HFFc6 (cell line): ENCODE data around the gene LMBR1L. TPM values are rescaled to one million over a fixed set of nuclear protein-coding genes. Genes with fewer than 3 reads are reported as not detected.
"Not testable (repeated sequence)": the region's sequence is repeated elsewhere in the genome, so short reads cannot be mapped to it uniquely, and the experiment has no call there.

Experiments used
- DNase-seq: peaks from one replicate; pipeline ENCODE4 v3.0.0-alpha.2; 2018
- H3K27ac Mint-ChIP-seq: 2 replicates; pipeline ENCODE4 v1.8.0; 2020; ENCODE audit warnings: mild to moderate bottlenecking, mixed read lengths
- H3K27me3 Mint-ChIP-seq: 2 replicates; pipeline ENCODE4 v1.8.0; 2021; ENCODE audit warnings: mild to moderate bottlenecking, moderate library complexity, mixed read lengths; ENCODE audit not compliant: insufficient read depth
- H3K36me3 Mint-ChIP-seq: 2 replicates; pipeline ENCODE4 v1.8.0; 2021; ENCODE audit warnings: low read depth, mixed read lengths
- H3K4me1 Mint-ChIP-seq: 2 replicates; pipeline ENCODE4 v1.8.0; 2020; ENCODE audit warnings: low read depth, mixed read lengths
- H3K4me3 Mint-ChIP-seq: 2 replicates; pipeline ENCODE4 v1.8.0; 2020; ENCODE audit warnings: mild to moderate bottlenecking, moderate library complexity, mixed read lengths
- H3K9me3 Mint-ChIP-seq: 2 replicates; pipeline ENCODE4 v1.8.0; 2020; ENCODE audit warnings: mild to moderate bottlenecking, mixed read lengths
- total RNA-seq, 6 experiments: library from RNA; stranded (reverse); fragmentation: NEBNext Ultra II Directional; extraction: Animal tissue kit (Norgen Biotek cat#: 25700); gene quantifications; 2 replicates in 1 of 6; 3 replicates in 5 of 6; pipeline ENCODE4 v1.2.3, GENCODE V29; 2021
- TF ChIP-seq, protein P1 (sequence below): fragments of 200-600 bp; sonication (generic); IDR thresholded peaks from 2 replicates; pipeline ENCODE4 v1.5.0; 2021; ENCODE audit warnings: antibody characterized with exemption, mild to moderate bottlenecking

Gene LMBR1L
- total RNA-seq, 6 experiments from 2014 or later = 23.0 to 31.0 (median 26.2) TPM

DNA sequence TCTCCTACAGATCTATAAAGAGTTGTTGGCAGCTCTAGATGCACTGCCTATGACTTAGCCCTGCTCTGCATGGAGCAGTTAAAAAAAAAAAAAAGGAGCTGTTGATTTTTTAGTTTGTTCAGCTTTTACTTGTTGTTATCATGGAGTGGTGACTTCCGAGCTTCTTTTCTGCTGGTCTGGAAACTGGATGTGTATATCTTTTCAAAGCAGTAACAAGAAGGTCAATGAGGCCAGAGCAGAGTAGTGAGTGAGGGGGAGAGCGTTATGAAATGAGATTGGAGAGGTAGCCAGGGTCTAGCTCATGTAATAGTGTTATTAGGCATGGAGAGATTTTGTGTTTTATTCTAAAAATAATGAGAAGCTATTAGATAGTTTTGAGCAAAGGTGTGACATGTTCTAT, 33.7 kb upstream of the LMBR1L start:
- Mint-ChIP-seq H3K4me1 (no peaks in the 10 kb centered on the region), H3K27me3 (no peaks in the 10 kb centered on the region), H3K36me3 (no peaks in the 10 kb centered on the region), H3K27ac (no peak overlapping the region), H3K9me3 (no peaks in the 10 kb centered on the region), H3K4me3 (no peak overlapping the region)
- TF ChIP-seq, protein P1, sequence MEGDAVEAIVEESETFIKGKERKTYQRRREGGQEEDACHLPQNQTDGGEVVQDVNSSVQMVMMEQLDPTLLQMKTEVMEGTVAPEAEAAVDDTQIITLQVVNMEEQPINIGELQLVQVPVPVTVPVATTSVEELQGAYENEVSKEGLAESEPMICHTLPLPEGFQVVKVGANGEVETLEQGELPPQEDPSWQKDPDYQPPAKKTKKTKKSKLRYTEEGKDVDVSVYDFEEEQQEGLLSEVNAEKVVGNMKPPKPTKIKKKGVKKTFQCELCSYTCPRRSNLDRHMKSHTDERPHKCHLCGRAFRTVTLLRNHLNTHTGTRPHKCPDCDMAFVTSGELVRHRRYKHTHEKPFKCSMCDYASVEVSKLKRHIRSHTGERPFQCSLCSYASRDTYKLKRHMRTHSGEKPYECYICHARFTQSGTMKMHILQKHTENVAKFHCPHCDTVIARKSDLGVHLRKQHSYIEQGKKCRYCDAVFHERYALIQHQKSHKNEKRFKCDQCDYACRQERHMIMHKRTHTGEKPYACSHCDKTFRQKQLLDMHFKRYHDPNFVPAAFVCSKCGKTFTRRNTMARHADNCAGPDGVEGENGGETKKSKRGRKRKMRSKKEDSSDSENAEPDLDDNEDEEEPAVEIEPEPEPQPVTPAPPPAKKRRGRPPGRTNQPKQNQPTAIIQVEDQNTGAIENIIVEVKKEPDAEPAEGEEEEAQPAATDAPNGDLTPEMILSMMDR = no peak
- DNase-seq = no peak

- Mint-ChIP-seq H3K4me3 (no peak overlapping the region), H3K27ac (no peak overlapping the region), H3K36me3 (no peaks in the 10 kb centered on the region), H3K4me1 (no peaks in the 10 kb centered on the region), H3K9me3 (no peaks in the 10 kb centered on the region), H3K27me3 (no peaks in the 10 kb centered on the region; the same call in 1 of the 2 replicates)
- TF ChIP-seq, protein P1 = no peak
- no peak for DNase-seq
Measured at GRCh38 chr12:49138999-49139398, 28.4 kb upstream of the LMBR1L start.

DNA sequence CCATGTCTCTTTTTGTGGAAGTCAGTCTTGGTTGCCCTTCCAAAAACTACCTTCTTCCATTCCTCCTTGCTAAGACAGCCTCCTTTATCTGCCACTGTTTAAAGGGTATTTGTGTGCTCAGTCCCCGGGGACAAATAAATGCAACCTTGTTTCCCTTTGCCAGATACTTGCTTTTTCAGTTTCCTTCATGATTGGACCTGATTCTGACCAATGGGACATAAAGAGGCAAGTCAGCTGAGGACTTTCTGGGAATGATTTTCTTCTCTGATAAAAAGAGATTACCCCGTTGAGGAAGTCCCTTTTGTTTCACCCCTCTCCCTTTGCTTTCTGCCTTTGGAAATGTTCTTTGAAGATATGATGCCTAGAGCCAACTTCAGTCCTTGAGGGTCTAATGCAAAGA, 27.9 kb upstream of the LMBR1L start:
- no peaks in the 10 kb centered on the region for H3K36me3 Mint-ChIP-seq
- no peaks in the 10 kb centered on the region; the same call in 1 of the 2 replicates for H3K27me3 Mint-ChIP-seq
- H3K4me3 Mint-ChIP-seq = no peak overlapping the region
- TF ChIP-seq, protein P1 = no peak
- no peaks in the 10 kb centered on the region for H3K9me3 Mint-ChIP-seq
- peaks cover 2% of the 10 kb centered on the region for H3K4me1 Mint-ChIP-seq
- H3K27ac Mint-ChIP-seq = no peak overlapping the region
- no peak for DNase-seq

DNA sequence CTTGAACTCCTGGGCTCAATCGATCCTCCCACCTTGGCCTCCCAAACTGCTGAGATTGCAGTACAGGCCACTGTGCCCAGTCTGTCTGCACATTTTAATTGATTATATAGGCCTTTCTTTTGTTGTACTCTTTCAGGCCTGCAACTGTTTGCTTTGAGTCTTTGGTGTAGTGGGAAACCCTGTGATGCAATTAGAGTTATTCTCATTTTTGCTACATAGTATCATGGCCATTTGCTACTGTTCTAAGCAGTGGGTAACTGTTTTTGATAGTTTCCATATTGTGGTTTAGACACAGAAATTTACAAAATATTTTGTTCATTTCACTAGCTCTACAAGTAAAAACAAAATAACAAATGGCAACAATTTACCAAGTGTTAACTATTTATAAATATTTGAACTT, 26.8 kb upstream of the LMBR1L start:
- Mint-ChIP-seq H3K27me3 (no peaks in the 10 kb centered on the region; the same call in 1 of the 2 replicates), H3K36me3 (no peaks in the 10 kb centered on the region), H3K4me1 (peaks cover 13% of the 10 kb centered on the region), H3K9me3 (no peaks in the 10 kb centered on the region), H3K4me3 (no peak overlapping the region), H3K27ac (no peak overlapping the region)
- no peak for DNase-seq
- TF ChIP-seq, protein P1 = no peak

DNA sequence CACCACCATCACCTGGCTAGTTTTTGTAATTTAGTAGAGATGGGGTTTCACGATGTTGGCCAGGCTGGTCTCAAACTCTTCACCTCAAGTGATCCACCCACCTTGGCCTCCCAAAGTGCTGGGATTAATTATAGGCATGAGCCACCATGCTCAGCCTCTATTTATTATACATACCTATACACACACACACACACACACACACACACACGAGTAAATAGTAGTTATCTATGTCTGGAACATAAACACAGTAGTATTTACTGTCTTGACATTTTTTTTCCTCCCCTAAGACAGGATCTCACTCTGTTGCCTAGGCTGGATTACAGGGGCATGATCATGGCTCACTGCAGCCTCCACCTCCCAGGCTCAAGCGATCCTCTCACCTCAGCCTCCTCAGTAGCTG, 26.4 kb upstream of the LMBR1L start:
- not testable (repeated sequence) for H3K36me3 Mint-ChIP-seq, H3K4me3 Mint-ChIP-seq, H3K27ac Mint-ChIP-seq

DNA sequence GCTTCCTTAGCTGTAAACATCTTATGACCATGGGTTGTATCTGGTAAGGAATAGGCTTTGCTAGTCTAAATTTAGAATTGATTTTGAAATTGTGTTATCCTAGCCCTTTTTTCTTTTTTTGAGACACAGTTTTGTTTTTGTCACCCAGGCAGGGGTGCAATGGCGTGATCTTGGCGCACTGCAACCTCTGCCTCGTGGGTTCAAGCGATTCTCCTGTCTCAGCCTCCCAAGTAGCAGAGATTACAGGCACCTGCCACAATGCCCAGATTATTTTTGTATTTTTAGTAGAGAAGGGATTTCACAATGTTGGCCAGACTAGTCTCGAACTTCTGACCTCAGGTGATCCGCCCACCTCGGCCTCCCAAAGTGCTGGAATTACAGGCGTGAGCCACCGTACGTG, 22.9 kb upstream of the LMBR1L start:
- no peak overlapping the region for H3K4me3 Mint-ChIP-seq
- H3K36me3 Mint-ChIP-seq = peaks cover 25% of the 10 kb centered on the region
- H3K9me3 Mint-ChIP-seq = peaks cover 8% of the 10 kb centered on the region; the same call in 1 of the 2 replicates
- TF ChIP-seq, protein P1 = no peak
- H3K27ac Mint-ChIP-seq = no peak overlapping the region; the same call in 1 of the 2 replicates
- H3K4me1 Mint-ChIP-seq = peaks cover 36% of the 10 kb centered on the region
- DNase-seq = no peak
- peaks cover 11% of the 10 kb centered on the region for H3K27me3 Mint-ChIP-seq

More for the DNA sequence above, 26.4 kb upstream of the LMBR1L start:
- not testable (repeated sequence) for DNase-seq, H3K27me3 Mint-ChIP-seq, H3K9me3 Mint-ChIP-seq
- peaks cover 18% of the 10 kb centered on the region for H3K4me1 Mint-ChIP-seq
